ENCODE data around the gene HS6ST2.

GRCh38 chrX:132848296-132848970 lies 110.0 kb downstream of the HS6ST2 start:
- no peak for TF ChIP-seq TAF1 (conservative IDR thresholded peaks at IDR 0.05)
- no peak for TF ChIP-seq MAX (IDR thresholded peaks at IDR 0.05)
